Putamen (tissue), 1 donor: ENCODE data around the gene SLC38A7.
A peak's percentile ranks its signal among the peaks of the same experiment; 100 is the strongest.

ENCODE experiments used
- DNase-seq: peaks from one replicate; pipeline ENCODE4 v3.0.0-alpha.2; 2016; ENCODE audit warnings: low spot score

SLC38A7 gene

GRCh38 chr16:58636466-58636865 is 48.1 kb downstream of the SLC38A7 start:
- no peak for DNase-seq

DNA sequence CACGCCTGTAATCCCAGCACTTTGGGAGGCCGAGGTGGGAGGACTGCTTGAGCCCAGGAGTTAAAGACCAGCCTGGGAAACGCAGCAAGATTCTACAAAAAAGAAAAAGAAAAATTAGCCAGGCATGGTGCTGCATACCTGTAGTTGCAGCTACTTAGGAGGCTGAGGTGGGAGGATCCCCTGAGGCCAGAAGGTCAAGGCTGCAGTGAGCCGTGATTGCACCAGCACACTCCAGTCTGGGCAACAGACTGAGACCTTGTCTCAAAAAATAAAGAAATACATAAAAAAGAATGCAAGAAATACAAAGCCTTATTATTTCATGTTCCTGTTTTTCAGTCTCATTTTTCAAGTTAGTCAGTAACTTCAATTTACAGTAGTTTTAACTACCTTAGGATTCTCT is 49.1 kb downstream of the SLC38A7 start:
- DNase-seq = no peak

DNA sequence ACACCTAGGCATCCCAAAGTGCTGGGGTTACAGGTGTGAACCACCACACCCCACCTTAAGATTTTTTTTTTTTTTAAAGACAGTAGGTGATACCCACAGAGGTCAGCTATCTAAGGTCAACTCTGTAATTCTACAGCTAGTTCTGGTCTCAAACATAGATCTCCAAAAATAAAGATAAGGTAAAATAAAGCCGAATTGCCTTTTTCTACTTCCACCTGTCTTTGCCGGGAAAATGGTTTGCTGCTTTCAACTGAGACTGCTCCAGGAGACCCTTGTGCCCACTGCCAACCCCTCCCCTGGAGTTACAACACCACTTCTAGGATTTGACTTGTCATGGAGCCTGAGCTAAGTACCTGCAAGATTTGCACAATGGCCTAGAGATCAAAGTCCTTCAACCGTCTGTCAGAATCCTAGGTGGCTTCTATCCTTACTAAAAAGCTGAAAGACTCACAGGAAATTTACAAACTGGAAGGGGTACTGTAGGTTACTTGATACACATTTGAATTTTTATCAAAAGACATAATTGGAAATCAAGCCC is 50.2 kb downstream of the SLC38A7 start:
- no peak for DNase-seq

GRCh38 chr16:58629733-58630640 is 54.6 kb downstream of the SLC38A7 start, which contains the start of gene CNOT1:
CNOT1 (minus strand) TSS chr16:58629826; CDS start chr16:58599337, 30,489 bp downstream.
- DNase-seq = peak; percentile 99

- DNase-seq = peak; percentile 19
Observed at GRCh38 chr16:58628845-58629732, 55.5 kb downstream of the SLC38A7 start.

GRCh38 chr16:58624209-58624608 is 60.4 kb downstream of the SLC38A7 start:
- no peak for DNase-seq

DNA sequence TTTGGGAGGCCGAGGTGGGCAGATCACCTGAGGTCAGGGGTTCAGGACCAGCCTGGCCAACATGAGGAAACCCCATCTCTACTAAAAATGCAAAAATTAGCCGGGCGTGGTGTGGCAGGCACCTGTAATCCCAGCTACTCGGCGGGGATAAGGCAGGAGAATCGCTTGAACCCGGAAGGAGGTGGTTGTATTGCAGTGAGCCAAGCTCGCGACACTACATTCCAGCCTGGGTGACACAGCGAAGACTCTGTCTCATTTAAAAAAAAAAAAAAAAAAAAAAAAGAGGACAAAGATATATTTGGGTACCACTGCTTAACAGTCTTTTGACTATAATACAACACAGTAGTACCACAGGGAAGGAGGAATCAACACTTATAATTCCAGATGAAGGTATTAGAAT is 64.2 kb downstream of the SLC38A7 start:
- no peak for DNase-seq

GRCh38 chr16:58615280-58615679 is 69.3 kb downstream of the SLC38A7 start:
- DNase-seq = no peak
